Naive B cell (primary cell): ENCODE measurements around the gene CCND3. TPM values are rescaled to one million over a fixed set of nuclear protein-coding genes. Genes with fewer than 3 reads are reported as not detected.

ENCODE experiments used
- ATAC-seq, 2 donors: fragments of 150-1000 bp; cut with Tn5 transposase; 2 replicates each; pipeline ENCODE4 v1.10.0; 2021; ENCODE audit warnings: low read depth in 2 of 2, mild to moderate bottlenecking in 2 of 2, moderate library complexity in 2 of 2
- DNase-seq: peaks from one replicate; pipeline ENCODE4 v3.0.0; 2022
- H3K27ac Mint-ChIP-seq, 6 donors: one replicate each; pipeline ENCODE4 v1.8.0; 2020 to 2022; ENCODE audit warnings: mild to moderate bottlenecking in 6 of 6, mixed read lengths in 6 of 6, moderate library complexity in 5 of 6, inconsistent platforms in 2 of 6
- H3K27me3 Mint-ChIP-seq, 3 donors: one replicate each; pipeline ENCODE4 v1.8.0; 2021 to 2022; ENCODE audit warnings: mixed read lengths in 3 of 3, mild to moderate bottlenecking in 1 of 3
- H3K36me3 Mint-ChIP-seq, 2 donors: one replicate each; pipeline ENCODE4 v1.8.0; 2020 to 2022; ENCODE audit warnings: mixed read lengths in 2 of 2, inconsistent platforms in 1 of 2, mild to moderate bottlenecking in 1 of 2
- H3K4me1 Mint-ChIP-seq, 3 donors: one replicate each; pipeline ENCODE4 v1.8.0; 2020 to 2022; ENCODE audit warnings: mixed read lengths in 3 of 3, inconsistent platforms in 1 of 3, mild to moderate bottlenecking in 1 of 3, moderate library complexity in 1 of 3
- H3K4me3 Mint-ChIP-seq, 8 donors: one replicate each; pipeline ENCODE4 v1.8.0; 2020 to 2022; ENCODE audit warnings: mild to moderate bottlenecking in 8 of 8, mixed read lengths in 8 of 8, moderate library complexity in 8 of 8, inconsistent platforms in 2 of 8
- H3K9me3 Mint-ChIP-seq, 7 donors: one replicate each; pipeline ENCODE4 v1.8.0; 2020 to 2022; ENCODE audit warnings: mixed read lengths in 7 of 7, mild to moderate bottlenecking in 5 of 7, inconsistent platforms in 2 of 7, moderate library complexity in 1 of 7
- polyA plus RNA-seq, 6 donors: library from polyadenylated mRNA; unstranded; fragments of 300-500 nt; fragmentation: Illumina TruSeq; gene quantifications; one replicate each; pipeline ENCODE4 v1.2.3, GENCODE V29; 2021; ENCODE audit warnings: low read depth in 6 of 6

Gene CCND3
- polyA plus RNA-seq: 100 to 1,000 TPM; 207 to 529 (median 394) TPM

DNA sequence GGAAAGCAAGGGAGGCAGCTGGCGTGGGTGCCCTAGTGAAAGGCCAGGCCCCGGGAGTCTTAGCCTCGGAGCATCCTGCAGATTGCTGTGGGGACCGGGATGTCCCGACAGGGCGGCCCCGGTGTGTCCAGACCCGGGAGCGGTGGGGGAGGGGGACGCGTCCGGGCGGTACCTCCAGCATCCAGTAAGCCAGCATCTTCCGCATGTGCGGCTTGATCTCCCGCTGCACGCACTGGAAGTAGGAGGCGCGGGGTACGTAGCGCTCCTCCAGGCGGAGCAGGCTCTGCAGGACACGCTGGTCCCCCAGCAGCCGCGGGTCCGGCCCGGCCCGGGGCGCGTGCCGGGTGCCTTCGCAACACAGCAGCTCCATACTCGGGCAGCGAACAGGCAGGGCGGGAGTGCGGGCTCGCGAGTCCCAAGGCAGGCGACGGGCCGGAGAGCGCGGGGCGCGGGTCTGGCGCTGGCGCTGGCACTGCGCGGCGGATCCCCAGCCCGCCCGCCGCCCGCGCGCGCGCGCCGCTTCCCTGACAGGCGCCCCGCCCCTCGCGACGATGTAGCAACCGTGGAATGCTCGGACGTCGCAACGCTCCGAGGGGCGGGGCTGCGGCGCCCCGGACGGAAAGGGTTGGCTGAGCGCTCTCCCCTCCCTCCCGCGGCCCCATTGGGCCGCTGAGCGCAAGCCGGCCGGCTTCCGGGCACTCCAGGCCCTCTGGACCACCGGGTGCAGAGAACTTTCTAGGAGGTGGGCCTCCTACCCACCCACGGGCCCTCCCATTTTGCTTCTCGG lies at the start of gene CCND3:
TSS of gene CCND3 (minus strand) at position 529 of the 787 bp plus-strand sequence. CDS start at position 370, 159 bp downstream.
- Mint-ChIP-seq H3K4me1 (peaks cover 46 to 62% (median 59%) of the 10 kb centered on the region in 3 donors), H3K9me3 (no peaks in the 10 kb centered on the region), H3K27me3 (no peaks in the 10 kb centered on the region), H3K36me3 (peaks cover 0 to 2% of the 10 kb centered on the region in 2 donors), H3K27ac (peak within 1 kb of the TSS; percentile 64 to 94 (median 85)), H3K4me3 (peak within 1 kb of the TSS; percentile 85 to 93 (median 89))
- ATAC-seq (peak; percentile 89 to 91), DNase-seq (peak; percentile 76)

DNA sequence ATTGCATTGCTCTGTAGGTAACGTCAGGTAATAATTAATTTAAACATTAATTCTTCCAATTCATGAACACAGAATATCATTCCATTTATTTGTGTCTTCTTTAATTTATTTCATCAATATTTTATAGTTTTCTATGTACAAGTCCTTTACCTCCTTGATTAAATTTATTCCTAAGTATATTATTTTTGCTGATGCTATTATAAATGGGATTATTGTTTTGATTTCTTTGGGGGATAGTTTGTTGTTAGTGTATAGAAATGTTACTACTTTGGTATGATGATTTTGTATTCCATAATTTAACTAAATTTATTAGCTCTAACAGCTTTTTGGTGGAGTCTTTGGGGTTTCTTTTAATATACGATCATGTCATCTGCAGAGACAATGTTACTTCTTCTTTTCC lies 44.7 kb upstream of the CCND3 start:
- Mint-ChIP-seq H3K4me3 (no peak overlapping the region), H3K36me3 (no peaks in the 10 kb centered on the region), H3K27ac (no peak overlapping the region)

DNA sequence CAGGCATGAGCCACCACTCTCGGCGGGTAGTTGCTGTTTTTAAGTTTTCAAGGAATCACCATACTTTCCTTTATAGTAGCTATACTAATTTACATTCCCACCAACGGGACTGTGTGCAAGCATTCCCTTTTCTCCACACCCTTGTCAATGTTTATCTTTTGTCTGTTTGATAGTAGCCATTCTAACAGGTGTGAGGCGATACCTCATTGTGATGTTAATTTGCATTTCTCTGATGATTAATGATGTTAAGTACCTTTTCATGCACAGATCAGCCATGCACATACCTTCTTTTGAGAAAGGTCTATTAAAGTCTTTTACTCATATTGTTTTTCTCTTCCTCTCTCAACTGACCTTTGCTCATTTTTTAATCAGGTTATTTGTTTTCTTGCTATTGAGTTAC lies 43.0 kb upstream of the CCND3 start:
- no peak for ATAC-seq
- Mint-ChIP-seq H3K4me3 (no peak overlapping the region), H3K4me1 (peaks cover 45 to 55% (median 52%) of the 10 kb centered on the region in 3 donors), H3K27me3 (no peaks in the 10 kb centered on the region), H3K27ac (no peak overlapping the region), H3K9me3 (no peaks in the 10 kb centered on the region), H3K36me3 (no peaks in the 10 kb centered on the region)
- no peak for DNase-seq

More for the DNA sequence above, 44.7 kb upstream of the CCND3 start:
- no peak for ATAC-seq
- Mint-ChIP-seq H3K4me1 (peaks cover 31 to 55% (median 45%) of the 10 kb centered on the region in 3 donors), H3K9me3 (no peaks in the 10 kb centered on the region), H3K27me3 (no peaks in the 10 kb centered on the region)
- no peak for DNase-seq

DNA sequence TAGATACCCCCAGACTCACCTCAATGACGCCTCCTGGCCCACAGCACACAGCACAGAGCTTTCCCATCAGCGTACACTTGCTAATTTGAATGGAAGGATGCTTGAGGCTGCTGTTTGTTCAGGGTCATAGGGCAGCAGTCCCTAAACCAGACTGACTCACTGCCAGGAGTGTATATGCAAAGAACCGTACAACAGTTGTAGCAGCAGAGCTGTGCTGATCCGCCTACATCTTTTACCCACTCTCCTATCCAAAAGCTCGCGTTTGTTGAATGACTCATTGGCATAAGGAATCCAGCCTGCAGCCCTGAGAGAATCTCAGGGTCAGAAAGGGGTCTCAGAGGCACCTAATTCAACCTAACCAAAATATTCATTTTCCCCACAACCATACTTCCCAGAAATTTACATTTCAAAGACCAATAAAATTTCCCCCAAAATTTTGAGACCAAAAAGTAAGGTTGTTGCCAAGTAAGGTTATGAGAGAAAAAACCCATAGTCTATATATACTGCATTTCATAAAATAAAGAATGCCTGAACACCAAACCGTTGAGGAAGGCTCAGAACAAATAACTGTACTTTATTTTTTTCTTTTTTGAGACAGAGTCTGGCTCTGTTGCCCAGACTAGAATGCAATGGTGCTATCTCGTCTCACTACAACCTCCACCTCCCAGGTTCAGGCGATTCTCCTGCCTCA lies 35.3 kb upstream of the CCND3 start:
- Mint-ChIP-seq H3K27ac (peak overlapping the region in 3 of 6 donors; percentile 72 to 78 (median 76)), H3K36me3 (no peaks in the 10 kb centered on the region), H3K4me1 (peaks cover 48 to 80% (median 62%) of the 10 kb centered on the region in 3 donors), H3K27me3 (no peaks in the 10 kb centered on the region), H3K9me3 (no peaks in the 10 kb centered on the region), H3K4me3 (peak overlapping the region in 2 of 8 donors; percentile 24 to 63)
- no peak for DNase-seq
- ATAC-seq: no peak

DNA sequence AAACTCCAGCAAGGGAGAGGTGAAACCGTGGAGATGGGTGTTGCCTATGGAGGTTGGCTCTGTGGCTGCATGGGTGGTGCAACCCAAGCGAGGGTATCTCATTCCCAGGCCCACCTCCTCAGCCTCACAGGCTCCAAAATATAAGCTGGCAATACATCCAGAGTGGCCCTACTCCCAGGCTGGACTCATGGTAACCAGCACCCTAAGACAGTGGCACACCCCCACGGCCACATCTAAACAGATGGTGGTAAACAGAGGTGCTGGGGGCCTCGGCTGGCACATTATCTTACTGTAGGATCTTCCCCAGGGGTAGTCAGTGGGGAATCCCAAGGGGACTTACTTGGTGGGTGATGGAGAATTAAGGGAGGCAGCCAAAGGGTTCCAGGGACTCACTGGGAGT lies 33.7 kb upstream of the CCND3 start:
- DNase-seq (no peak), ATAC-seq (no peak)
- Mint-ChIP-seq H3K27me3 (no peaks in the 10 kb centered on the region), H3K9me3 (no peaks in the 10 kb centered on the region), H3K4me1 (peaks cover 48 to 81% (median 61%) of the 10 kb centered on the region in 3 donors), H3K36me3 (no peaks in the 10 kb centered on the region), H3K4me3 (peak overlapping the region in 7 of 8 donors; percentile 44 to 85 (median 56)), H3K27ac (peak overlapping the region in 5 of 6 donors; percentile 7 to 85 (median 69))

DNA sequence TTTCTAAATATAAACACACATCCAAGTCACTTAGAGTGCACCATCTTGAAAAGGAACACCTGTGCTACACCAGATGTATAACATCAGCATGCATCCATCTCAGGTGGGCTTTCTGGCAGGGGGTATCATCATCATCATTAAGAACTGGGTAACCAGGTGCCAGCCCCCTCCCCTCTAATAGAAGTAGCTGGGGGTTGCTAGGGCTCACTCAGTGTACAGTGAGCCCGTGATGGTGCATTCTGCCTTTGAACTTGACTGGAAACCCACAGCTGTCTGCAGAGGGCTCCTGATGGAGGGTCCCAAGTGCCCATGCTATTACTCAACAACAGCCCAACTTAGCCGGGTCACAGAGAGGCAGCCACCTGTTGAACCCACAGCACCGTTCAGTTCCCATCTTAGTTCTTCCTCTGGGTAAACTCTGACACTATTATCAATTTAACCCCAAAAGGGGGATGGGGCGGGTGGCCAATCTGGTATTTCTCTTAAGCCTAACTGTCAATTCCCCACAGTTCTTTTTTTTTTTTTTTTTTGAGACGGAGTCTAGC lies 32.7 kb upstream of the CCND3 start:
- Mint-ChIP-seq H3K36me3 (no peaks in the 10 kb centered on the region), H3K4me3 (peak overlapping the region in 6 of 8 donors; percentile 44 to 82 (median 64)), H3K4me1 (peaks cover 43 to 79% (median 55%) of the 10 kb centered on the region in 3 donors), H3K27ac (peak overlapping the region in 4 of 6 donors; percentile 39 to 75 (median 58)), H3K9me3 (no peaks in the 10 kb centered on the region), H3K27me3 (no peaks in the 10 kb centered on the region)
- ATAC-seq (peak; percentile 12 to 40), DNase-seq (no peak)

DNA sequence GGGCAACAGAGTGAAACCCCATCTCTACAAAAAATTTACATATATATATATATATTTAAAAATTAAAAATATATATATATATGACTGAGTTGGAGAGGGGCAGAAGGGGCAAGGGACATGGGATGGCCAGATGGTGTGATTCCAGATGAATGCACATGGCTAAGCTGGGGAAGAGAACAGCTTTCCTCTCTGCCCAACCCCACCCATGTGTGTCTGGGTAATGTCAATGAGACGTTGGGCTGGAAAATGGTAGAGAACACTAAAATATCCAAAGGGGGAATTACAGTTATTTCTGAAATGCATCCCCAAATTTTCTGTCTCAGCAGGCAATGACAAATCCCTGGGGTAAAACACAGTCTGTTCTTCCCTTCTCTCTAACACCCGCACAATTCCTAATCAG lies 31.2 kb upstream of the CCND3 start:
- no peaks in the 10 kb centered on the region for H3K36me3 Mint-ChIP-seq
- H3K27ac Mint-ChIP-seq: peak overlapping the region in 4 of 6 donors; percentile 23 to 75 (median 55)
- no peaks in the 10 kb centered on the region for H3K9me3 Mint-ChIP-seq
- ATAC-seq (no peak), DNase-seq (no peak)
- peaks cover 43 to 74% (median 56%) of the 10 kb centered on the region in 3 donors for H3K4me1 Mint-ChIP-seq
- H3K4me3 Mint-ChIP-seq: peak overlapping the region in 1 of 8 donors; percentile 0
- no peaks in the 10 kb centered on the region for H3K27me3 Mint-ChIP-seq

DNA sequence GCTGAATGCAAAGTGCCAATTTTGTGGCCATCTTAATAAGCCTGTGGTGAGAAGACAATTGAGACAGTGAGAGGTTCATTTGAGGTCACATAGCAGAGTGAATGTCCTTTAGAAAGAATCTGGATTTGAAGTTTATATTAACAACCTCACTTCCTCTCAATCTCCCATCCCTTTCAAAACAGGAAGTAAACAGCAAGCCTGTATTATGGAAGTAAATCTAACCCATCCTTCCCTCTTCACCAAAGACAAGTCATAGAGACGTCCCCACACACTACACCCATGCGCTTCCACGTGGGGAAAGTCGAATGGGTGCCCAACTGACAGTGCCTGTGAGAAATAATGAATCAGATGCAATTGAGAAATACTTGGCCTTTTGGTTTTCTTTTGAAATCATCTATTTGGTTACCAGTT lies 28.8 kb upstream of the CCND3 start:
- Mint-ChIP-seq H3K36me3 (no peaks in the 10 kb centered on the region), H3K27me3 (no peaks in the 10 kb centered on the region), H3K9me3 (no peaks in the 10 kb centered on the region), H3K4me1 (peaks cover 32 to 57% (median 53%) of the 10 kb centered on the region in 3 donors), H3K4me3 (peak overlapping the region in 1 of 8 donors; percentile 59), H3K27ac (peak overlapping the region in 3 of 6 donors; percentile 8 to 90 (median 76))
- peak; percentile 27 to 53 for ATAC-seq
- DNase-seq: no peak

DNA sequence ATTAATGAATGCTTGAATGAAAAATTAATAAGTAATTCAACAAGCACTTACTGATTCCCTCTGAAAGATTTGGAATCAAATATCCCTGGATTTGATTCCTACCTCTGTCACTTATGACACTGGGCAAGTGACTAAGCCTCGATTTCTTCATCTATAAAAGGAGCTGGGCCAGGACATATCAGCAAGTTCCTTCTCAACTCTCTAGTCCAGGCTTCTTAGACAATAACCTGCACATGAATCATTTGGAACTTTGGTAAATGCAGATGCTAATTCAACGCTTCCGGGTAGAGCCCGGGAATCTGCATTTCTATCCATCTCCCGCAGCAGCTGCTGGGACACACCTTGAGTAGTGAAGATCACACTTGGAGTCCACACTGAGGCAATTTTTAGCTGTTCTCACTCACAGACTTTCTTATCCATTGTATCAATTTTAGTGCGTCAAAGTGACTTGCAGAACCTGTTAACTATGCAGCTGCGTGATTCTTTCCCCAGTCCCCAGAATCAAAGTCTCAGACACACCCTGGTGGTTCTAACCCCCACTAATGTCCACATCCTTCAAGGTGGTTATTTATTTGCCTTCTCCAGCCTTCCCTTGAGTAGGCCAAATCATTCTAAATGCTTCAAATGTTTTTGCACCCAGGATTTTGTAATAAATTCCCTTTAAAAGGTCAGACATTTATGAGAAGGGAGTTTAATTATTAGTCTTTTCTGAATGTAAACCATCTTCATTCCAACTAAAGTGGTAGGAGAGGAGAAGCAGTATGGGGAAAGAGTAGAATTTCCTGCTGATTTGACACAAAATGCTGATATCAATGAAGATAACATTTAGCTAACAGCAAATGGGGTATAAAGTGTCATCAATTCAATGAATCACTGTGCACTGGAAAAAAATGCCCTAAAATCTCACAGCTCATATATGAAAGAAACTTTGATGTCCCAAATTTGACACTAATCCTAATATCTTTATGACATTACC lies 26.0 kb upstream of the CCND3 start:
- no peaks in the 10 kb centered on the region for H3K9me3 Mint-ChIP-seq
- peak overlapping the region in 4 of 6 donors; percentile 12 to 80 (median 47) for H3K27ac Mint-ChIP-seq
- H3K4me3 Mint-ChIP-seq: peak overlapping the region in 1 of 8 donors; percentile 47
- H3K36me3 Mint-ChIP-seq: peaks cover 0 to 15% of the 10 kb centered on the region in 2 donors
- H3K27me3 Mint-ChIP-seq: no peaks in the 10 kb centered on the region
- H3K4me1 Mint-ChIP-seq: peaks cover 35 to 55% (median 54%) of the 10 kb centered on the region in 3 donors
- DNase-seq (no peak), ATAC-seq (no peak)

DNA sequence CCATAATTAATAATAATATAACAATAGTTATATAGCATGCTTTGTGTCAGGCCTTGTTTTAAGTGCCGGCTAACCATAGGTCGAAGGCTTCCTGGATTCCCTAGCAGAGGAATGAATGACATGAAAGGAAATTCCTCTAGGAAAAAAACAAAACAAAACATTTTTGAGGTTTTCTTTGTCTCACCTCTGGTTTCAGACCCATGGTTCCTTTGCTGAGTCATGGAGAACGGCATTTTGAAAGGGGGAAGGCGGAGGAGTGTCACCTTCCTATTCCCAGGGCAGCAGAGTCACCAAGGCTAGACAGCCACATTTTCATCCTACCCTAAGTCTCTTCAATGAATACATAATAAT lies 25.3 kb upstream of the CCND3 start:
- Mint-ChIP-seq H3K36me3 (peaks cover 0 to 15% of the 10 kb centered on the region in 2 donors), H3K27ac (peak overlapping the region in 2 of 6 donors; percentile 44 to 45), H3K4me3 (no peak overlapping the region), H3K9me3 (no peaks in the 10 kb centered on the region), H3K27me3 (no peaks in the 10 kb centered on the region), H3K4me1 (peaks cover 33 to 53% (median 53%) of the 10 kb centered on the region in 3 donors)
- ATAC-seq (no peak), DNase-seq (no peak)

DNA sequence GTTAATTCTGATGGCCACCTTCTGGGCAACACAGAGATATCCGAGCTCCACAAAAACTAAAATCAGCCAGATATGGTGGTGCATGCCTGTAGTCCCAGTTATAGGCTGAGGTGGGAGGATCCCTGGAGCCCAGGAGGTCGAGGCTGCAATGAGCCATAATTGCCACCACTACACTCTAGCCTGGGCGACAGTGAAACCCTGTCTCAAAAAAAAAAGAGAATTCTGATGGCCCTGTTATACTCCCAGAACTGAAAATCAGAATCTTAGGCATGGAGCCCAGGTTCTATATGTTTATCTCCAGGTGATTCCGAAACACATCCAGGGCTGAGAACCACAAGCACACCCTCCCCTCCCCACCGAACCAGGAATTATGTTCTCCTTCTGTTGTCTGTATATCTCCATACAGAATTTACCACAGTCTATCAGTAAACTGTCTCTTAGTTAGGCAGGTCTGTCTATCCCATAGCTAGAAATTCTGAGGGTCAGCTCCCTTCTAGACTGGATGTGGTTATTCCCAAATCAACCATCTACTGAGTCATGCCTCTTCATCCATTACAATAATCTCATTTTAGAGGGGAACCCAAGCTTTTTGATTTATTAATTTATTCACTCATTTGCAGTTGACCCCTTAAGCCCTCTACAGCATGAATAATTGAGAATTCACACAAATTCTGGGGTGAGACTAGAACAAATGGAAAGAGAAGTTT lies 24.8 kb upstream of the CCND3 start:
- Mint-ChIP-seq H3K27me3 (no peaks in the 10 kb centered on the region), H3K4me3 (no peak overlapping the region), H3K36me3 (peaks cover 0 to 15% of the 10 kb centered on the region in 2 donors), H3K4me1 (peaks cover 39 to 59% (median 58%) of the 10 kb centered on the region in 3 donors), H3K9me3 (no peaks in the 10 kb centered on the region), H3K27ac (peak overlapping the region in 1 of 6 donors; percentile 20)
- ATAC-seq (no peak), DNase-seq (no peak)
